HEK293T (cell line): ENCODE measurements around the gene HM13.

Source experiments
- CTCF ChIA-PET: fragments of 350-600 bp; formaldehyde crosslinking; extraction: SDS; loops from one replicate; lab custom pipeline; 2021; ENCODE audit warnings: antibody characterized with exemption, inconsistent platforms; lab: Yijun Ruan, JAX
- POLR2A ChIA-PET: fragments of 350-600 bp; formaldehyde crosslinking; extraction: SDS; loops from one replicate; lab custom pipeline; 2020; ENCODE audit warnings: antibody characterized with exemption, inconsistent platforms; lab: Yijun Ruan, JAX
- DNase-seq: peaks from one replicate; pipeline ENCODE4 v3.0.0; 2012; ENCODE audit warnings: mixed read lengths; ENCODE audit errors: extremely low spot score
- ARNT ChIP-seq: fragments of 450-650 bp; IDR thresholded peaks from 2 replicates; pipeline ENCODE4 v1.6.1; 2017; ENCODE audit warnings: mild to moderate bottlenecking
- CTBP1 ChIP-seq: fragments of 450-650 bp; IDR thresholded peaks from 2 replicates; pipeline ENCODE4 v1.6.1; 2016; ENCODE audit warnings: borderline replicate concordance
- FOXA1 ChIP-seq: fragments of 450-650 bp; IDR thresholded peaks from 2 replicates; pipeline ENCODE4 v1.6.1; 2016; ENCODE audit warnings: mild to moderate bottlenecking
- HDGF ChIP-seq: fragments of 450-650 bp; IDR thresholded peaks from 2 replicates; pipeline ENCODE4 v1.6.1; 2017; ENCODE audit warnings: antibody characterized with exemption, borderline replicate concordance
- L3MBTL2 ChIP-seq: fragments of 450-650 bp; conservative IDR thresholded peaks from 2 replicates; pipeline ENCODE4 v1.6.1; 2016; ENCODE audit warnings: mild to moderate bottlenecking
- LEF1 ChIP-seq: fragments of 450-650 bp; IDR thresholded peaks from 2 replicates; pipeline ENCODE4 v1.6.1; 2017; ENCODE audit warnings: mild to moderate bottlenecking, borderline replicate concordance
- NFRKB ChIP-seq: fragments of 450-650 bp; IDR thresholded peaks from 2 replicates; pipeline ENCODE4 v1.6.1; 2016; ENCODE audit warnings: mild to moderate bottlenecking, moderate library complexity
- SP1 ChIP-seq: fragments of 450-650 bp; IDR thresholded peaks from 2 replicates; pipeline ENCODE4 v1.6.1; 2017
- SUZ12 ChIP-seq: fragments of 450-650 bp; IDR thresholded peaks from 2 replicates; pipeline ENCODE4 v1.6.1; 2016; ENCODE audit warnings: mild to moderate bottlenecking
- TARDBP ChIP-seq: fragments of 450-650 bp; IDR thresholded peaks from 2 replicates; pipeline ENCODE4 v1.6.1; 2016

HM13 gene

GRCh38 chr20:31617432-31618104 lies 103.3 kb downstream of the HM13 start:
- TF ChIP-seq FOXA1 (no peak), L3MBTL2 (no peak), SUZ12 (no peak), TARDBP (no peak), HDGF (no peak), CTBP1 (no peak), ARNT (no peak), SP1 (no peak), LEF1 (no peak), NFRKB (no peak)
- no peak for DNase-seq
- POLR2A ChIA-PET = no interaction called here
- CTCF ChIA-PET = interaction anchor here (1.2 kb wide), 1 partner anchor 55 kb away, joined by 5 read pairs; no protein-coding TSS in a partner anchor
